HepG2 (cell line): Measurements from ENCODE around the gene CHPF. TPM values are rescaled to one million over a fixed set of nuclear protein-coding genes. Genes with fewer than 3 reads are reported as not detected.
A peak's percentile ranks its signal among the peaks of the same experiment; 100 is the strongest.

Experiments
- BRF2 ChIP-seq: sonication (generic); formaldehyde crosslinking; IDR thresholded peaks from 2 replicates; pipeline ENCODE4 v1.8.1; 2022; ENCODE audit warnings: mild to moderate bottlenecking, missing genetic modification reagents
- CHD4 ChIP-seq: fragments of 200-600 bp; sonication (generic); IDR thresholded peaks from 2 replicates; pipeline ENCODE4 v1.7.0; 2017; ENCODE audit warnings: mild to moderate bottlenecking, low read length, borderline replicate concordance
- GMEB2 ChIP-seq: IDR thresholded peaks from 2 replicates; pipeline ENCODE4 v1.6.1; 2016; ENCODE audit warnings: missing biosample characterization, missing genetic modification reagents, low read depth
- MBNL3 ChIP-seq: fragments of 250-450 bp; sonication (Bioruptor Pico); conservative IDR thresholded peaks from 2 replicates; pipeline ENCODE4 v1.8.0; 2022; ENCODE audit warnings: mild to moderate bottlenecking, inconsistent platforms
- NFIC ChIP-seq: IDR thresholded peaks from 2 replicates; pipeline ENCODE4 v1.6.1; 2012; ENCODE audit warnings: mild to moderate bottlenecking, low read length, inconsistent platforms
- NR2F1 ChIP-seq, 2 experiments: fragments of 450-650 bp in 1 of 2; formaldehyde crosslinking in 1 of 2; IDR thresholded peaks; 2 replicates each; pipeline versions ENCODE4 v1.5.0 to v1.6.1; 2016 to 2020; ENCODE audit warnings: mild to moderate bottlenecking in 1 of 2, missing compliant biosample characterization in 1 of 2, missing genetic modification reagents in 1 of 2, moderate library complexity in 1 of 2
- PCBP1 ChIP-seq: fragments of 200-400 bp; formaldehyde crosslinking; IDR thresholded peaks from 2 replicates; pipeline ENCODE4 v1.6.1; 2017; ENCODE audit warnings: mild to moderate bottlenecking, low read depth, low read length, borderline replicate concordance
- PLRG1 ChIP-seq: fragments of 450-650 bp; conservative IDR thresholded peaks from 2 replicates; pipeline ENCODE4 v1.6.1; 2016
- POLR2AphosphoS2 ChIP-seq: IDR thresholded peaks from 2 replicates; pipeline ENCODE4 v1.6.1; 2011; ENCODE audit warnings: low read depth, low read length, improper control_type of control experiment
- RFX1 ChIP-seq: fragments of 450-650 bp; IDR thresholded peaks from 2 replicates; pipeline ENCODE4 v1.6.1; 2017
- RFX3 ChIP-seq: IDR thresholded peaks from 2 replicates; pipeline ENCODE4 v1.6.1; 2016; ENCODE audit warnings: missing biosample characterization, missing genetic modification reagents
- TFAP4 ChIP-seq: sonication (generic); IDR thresholded peaks from 2 replicates; pipeline ENCODE4 v1.6.1; 2016; ENCODE audit warnings: low read depth, borderline replicate concordance
- YEATS2 ChIP-seq: sonication (generic); formaldehyde crosslinking; IDR thresholded peaks from 2 replicates; pipeline ENCODE4 v1.4.0; 2020; ENCODE audit warnings: missing genetic modification reagents, borderline replicate concordance
- YEATS4 ChIP-seq: sonication (generic); formaldehyde crosslinking; IDR thresholded peaks from 2 replicates; pipeline ENCODE4 v1.4.0; 2020; ENCODE audit warnings: missing genetic modification reagents, borderline replicate concordance
- ZFYVE20 ChIP-seq: sonication (generic); formaldehyde crosslinking; IDR thresholded peaks from 2 replicates; pipeline ENCODE4 v1.8.0; 2023; ENCODE audit warnings: low read depth, mild to moderate bottlenecking, moderate library complexity, missing genetic modification reagents, borderline replicate concordance
- ZNF407 ChIP-seq: sonication (generic); formaldehyde crosslinking; IDR thresholded peaks from one replicate; pipeline ENCODE4 v1.5.1; 2020; ENCODE audit warnings: mild to moderate bottlenecking, missing genetic modification reagents; ENCODE audit errors: not compliant biosample characterization
- ZNF616 ChIP-seq: sonication (generic); formaldehyde crosslinking; IDR thresholded peaks from 2 replicates; pipeline ENCODE4 v1.5.0; 2020; ENCODE audit warnings: low read depth, mild to moderate bottlenecking, missing genetic modification reagents
- polyA plus RNA-seq, 8 experiments: library from polyadenylated mRNA; depleted of rRNA in 3 of 8; stranded (reverse) in 7 of 8; unstranded in 1 of 8; fragments of >200 nt; fragmentation: Illumina TruSeq in 4 of 8; extraction: Trizol in 4 of 8; gene quantifications; 2 replicates each; pipeline versions ENCODE4 v1.2.1 to v1.2.3, GENCODE V29; 2011 to 2016; ENCODE audit warnings: low read depth in 4 of 8, missing spikeins in 1 of 8, mixed read lengths in 1 of 8; ENCODE audit not compliant: insufficient read depth in 1 of 8
- total RNA-seq, 5 experiments: library from RNA; depleted of rRNA; stranded (reverse); fragments of >200 nt; fragmentation: Illumina TruSeq; extraction: Trizol; gene quantifications; 2 replicates each; pipeline ENCODE4 v1.2.3, GENCODE V29; 2016; ENCODE audit warnings: low read depth in 1 of 5

Gene CHPF
- total and polyA plus RNA-seq, 2 of the 13 experiments (the other 11 are each of a cell fraction or from before 2014, with no cell fraction given): 79.6 to 111 TPM

- TF ChIP-seq ZNF407 (CRISPR knock-in tag): no peak
- no peak for TF ChIP-seq RFX1
- TF ChIP-seq NFIC: no peak
- TF ChIP-seq PLRG1: no peak
- TF ChIP-seq POLR2AphosphoS2: 0 out of 2 replicates have a peak, but pooled peaks have one; percentile 33
- TF ChIP-seq CHD4: no peak
- 0 out of 2 replicates have a peak, but pooled peaks have one; percentile 26 for TF ChIP-seq TFAP4
- 0 out of 4 replicates have a peak, but pooled peaks of 1 of the 2 experiments have one; percentile 6 for TF ChIP-seq NR2F1 (CRISPR knock-in tag; IDR thresholded peaks at IDR 0.05)
- no peak for TF ChIP-seq YEATS2 (CRISPR knock-in tag)
- TF ChIP-seq PCBP1: no peak
- no peak for TF ChIP-seq RFX3 (CRISPR knock-in tag)
- 0 out of 2 replicates have a peak, but pooled peaks have one; percentile 63 for TF ChIP-seq ZFYVE20 (CRISPR knock-in tag)
- TF ChIP-seq MBNL3 (CRISPR knock-in tag): no peak
- TF ChIP-seq BRF2 (CRISPR knock-in tag): no peak; the same call in 1 of the 2 replicates
- TF ChIP-seq YEATS4: peak; percentile 67; the same call in 1 of the 2 replicates
- TF ChIP-seq GMEB2 (CRISPR knock-in tag): peak; percentile 14; the same call in 1 of the 2 replicates
- peak; percentile 93 for TF ChIP-seq ZNF616 (CRISPR knock-in tag)
Measured at GRCh38 chr2:219552382-219553167, 9.0 kb upstream of the CHPF start (continued).
